Stimulated activated effector memory CD8-positive, alpha-beta T cell treated with anti-CD3 and anti-CD28 coated beads, Interleukin-12 subunit alpha, Interleukin-12 subunit beta, amount 100 ng/mL, for 72 hours (primary cell): ENCODE results near the gene KIF16B.
"Not testable (repeated sequence)": the region's sequence is repeated elsewhere in the genome, so short reads cannot be mapped to it uniquely, and the experiment has no call there.

Experiments
- ATAC-seq: fragments of 150-1000 bp; cut with Tn5 transposase; 2 replicates; pipeline ENCODE4 v1.10.0; 2021
- DNase-seq, 2 donors: peaks; one replicate each; pipeline ENCODE4 v3.0.0; 2021 to 2022; ENCODE audit warnings: low spot score in 2 of 2
- H3K27ac Mint-ChIP-seq: one replicate; pipeline ENCODE4 v1.8.0; 2022; ENCODE audit warnings: mild to moderate bottlenecking, mixed read lengths
- H3K36me3 Mint-ChIP-seq: one replicate; pipeline ENCODE4 v1.8.0; 2022; ENCODE audit warnings: mild to moderate bottlenecking, mixed read lengths
- H3K4me1 Mint-ChIP-seq: one replicate; pipeline ENCODE4 v1.8.0; 2022; ENCODE audit warnings: mixed read lengths
- H3K4me3 Mint-ChIP-seq: one replicate; pipeline ENCODE4 v1.8.0; 2022; ENCODE audit warnings: mild to moderate bottlenecking, mixed read lengths
- H3K9me3 Mint-ChIP-seq: one replicate; pipeline ENCODE4 v1.8.0; 2022; ENCODE audit warnings: mixed read lengths

The KIF16B gene

DNA sequence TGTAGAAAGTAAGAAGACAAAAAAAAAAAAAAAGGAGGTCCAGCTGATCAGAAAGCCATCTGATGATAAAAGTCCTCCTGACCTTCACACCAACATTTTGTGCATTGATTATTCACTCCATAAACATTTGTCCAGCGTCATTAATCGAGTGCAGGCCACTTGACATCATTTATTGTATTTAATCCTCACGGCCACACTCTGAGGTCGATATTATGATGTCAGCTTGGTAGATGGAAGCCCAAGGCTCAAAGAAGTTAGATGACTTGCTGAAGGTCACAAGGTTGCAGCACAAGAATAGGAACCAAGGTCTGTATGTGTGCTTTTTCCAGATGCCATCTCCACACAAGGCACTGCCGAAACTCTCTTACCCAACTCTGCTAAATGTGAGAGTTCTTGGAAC lies 328.4 kb downstream of the KIF16B start:
- no peak for ATAC-seq
- H3K4me3 Mint-ChIP-seq = no peak overlapping the region
- no peak for DNase-seq
- no peaks in the 10 kb centered on the region for H3K36me3 Mint-ChIP-seq
- peaks cover 5% of the 10 kb centered on the region for H3K9me3 Mint-ChIP-seq
- no peak overlapping the region for H3K27ac Mint-ChIP-seq
- H3K4me1 Mint-ChIP-seq = no peaks in the 10 kb centered on the region

DNA sequence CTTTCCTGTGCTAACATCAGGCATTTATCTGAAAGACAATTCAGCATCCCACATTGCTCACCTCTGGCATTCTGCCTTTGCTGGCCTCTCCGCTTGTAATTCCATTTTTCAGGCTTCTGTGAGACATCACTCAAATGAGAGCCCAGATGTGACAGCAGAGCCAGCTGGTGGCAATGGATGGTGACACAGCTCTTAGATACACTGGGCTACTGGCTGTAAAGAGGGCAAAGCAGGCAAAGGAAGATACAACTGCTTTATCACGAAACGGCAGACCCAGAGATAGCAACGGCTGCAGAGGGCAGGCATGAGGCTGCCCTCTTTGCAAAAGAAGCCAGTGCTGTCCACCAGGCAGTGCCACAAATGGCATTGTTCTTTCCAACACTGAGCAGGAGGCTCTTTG lies 329.8 kb downstream of the KIF16B start:
- Mint-ChIP-seq H3K36me3 (no peaks in the 10 kb centered on the region), H3K27ac (no peak overlapping the region), H3K4me3 (no peak overlapping the region), H3K9me3 (peaks cover 5% of the 10 kb centered on the region), H3K4me1 (no peaks in the 10 kb centered on the region)
- DNase-seq (no peak), ATAC-seq (no peak)

DNA sequence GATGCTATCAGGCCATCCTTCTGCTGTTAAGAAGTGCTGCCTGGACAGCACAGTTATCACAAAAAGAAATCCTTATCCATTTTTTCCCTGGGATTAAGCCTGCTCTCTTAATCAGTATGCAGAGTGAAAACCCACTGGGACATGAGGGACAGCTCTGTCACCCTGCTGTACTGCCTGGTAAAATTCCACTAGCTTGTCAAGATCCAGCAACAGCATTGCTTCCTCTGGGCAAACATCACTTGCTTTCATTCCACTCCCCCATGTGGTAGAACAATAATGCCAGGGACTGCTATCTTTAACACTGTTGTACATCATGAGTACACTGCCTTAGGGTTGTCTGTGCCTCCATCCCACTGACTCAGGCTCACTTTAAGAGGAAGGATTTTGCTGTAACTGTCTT lies 331.3 kb downstream of the KIF16B start:
- ATAC-seq = no peak
- no peak for DNase-seq
- no peaks in the 10 kb centered on the region for H3K36me3 Mint-ChIP-seq

DNA sequence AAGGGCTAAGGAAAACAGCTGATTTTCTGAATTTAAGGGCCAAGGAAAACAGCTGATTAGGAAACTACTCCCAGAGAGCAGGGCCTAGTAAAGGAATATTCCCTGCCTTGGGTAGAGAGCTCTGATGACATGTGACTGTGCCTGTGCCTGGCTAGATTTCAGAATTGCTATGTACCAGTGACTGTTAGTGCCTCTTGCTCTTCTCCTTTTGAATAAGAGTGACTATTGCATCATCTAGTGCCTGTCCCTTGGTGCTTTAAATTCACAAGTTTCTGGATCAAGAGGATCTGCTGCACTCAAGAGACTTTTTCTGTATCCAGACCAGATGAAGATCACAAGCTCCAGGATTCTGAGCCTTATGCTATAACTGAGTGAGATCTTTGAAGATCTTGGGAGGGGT lies 332.9 kb downstream of the KIF16B start:
- no peak overlapping the region for H3K27ac Mint-ChIP-seq
- H3K9me3 Mint-ChIP-seq = peaks cover 8% of the 10 kb centered on the region
- ATAC-seq = no peak
- no peak overlapping the region for H3K4me3 Mint-ChIP-seq
- no peaks in the 10 kb centered on the region for H3K36me3 Mint-ChIP-seq
- H3K4me1 Mint-ChIP-seq = no peaks in the 10 kb centered on the region
- DNase-seq = no peak

More for the DNA sequence above, 331.3 kb downstream of the KIF16B start:
- Mint-ChIP-seq H3K4me3 (no peak overlapping the region), H3K27ac (no peak overlapping the region), H3K4me1 (no peaks in the 10 kb centered on the region), H3K9me3 (peaks cover 8% of the 10 kb centered on the region)

DNA sequence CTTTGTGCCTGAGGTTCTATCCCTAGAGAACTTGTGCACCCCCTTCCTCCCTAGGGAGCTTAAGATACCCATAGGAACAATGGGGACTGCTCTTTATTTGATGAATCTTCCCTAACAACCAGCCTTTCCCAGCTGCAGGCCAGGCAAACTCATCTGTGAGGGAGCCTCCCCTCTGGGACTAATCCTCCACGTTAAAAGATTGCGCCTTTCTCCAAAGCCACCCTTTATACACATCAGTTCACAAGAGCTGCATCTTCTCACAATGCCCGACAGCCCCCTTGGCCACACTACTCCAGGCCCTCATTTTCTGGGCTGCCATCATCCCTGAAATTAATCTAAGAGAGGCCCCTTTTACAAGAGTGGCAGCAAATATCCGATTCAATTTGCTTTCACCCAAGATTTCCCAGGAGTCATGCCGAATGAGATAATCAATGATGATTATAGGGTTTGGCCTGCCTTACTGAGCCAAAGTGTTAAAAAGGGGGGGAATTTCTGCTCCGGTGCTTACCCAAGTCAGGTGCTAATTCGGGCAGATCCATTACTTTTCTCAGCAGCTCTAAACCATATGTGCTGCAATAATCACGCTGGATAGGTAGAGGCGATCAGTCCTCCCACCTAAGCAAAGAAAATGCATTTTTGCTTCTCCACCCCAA lies 336.5 kb downstream of the KIF16B start:
- H3K9me3 Mint-ChIP-seq = peaks cover 8% of the 10 kb centered on the region
- no peak for DNase-seq
- no peak for ATAC-seq
- H3K36me3 Mint-ChIP-seq = no peaks in the 10 kb centered on the region
- no peak overlapping the region for H3K27ac Mint-ChIP-seq
- no peaks in the 10 kb centered on the region for H3K4me1 Mint-ChIP-seq
- H3K4me3 Mint-ChIP-seq = no peak overlapping the region

DNA sequence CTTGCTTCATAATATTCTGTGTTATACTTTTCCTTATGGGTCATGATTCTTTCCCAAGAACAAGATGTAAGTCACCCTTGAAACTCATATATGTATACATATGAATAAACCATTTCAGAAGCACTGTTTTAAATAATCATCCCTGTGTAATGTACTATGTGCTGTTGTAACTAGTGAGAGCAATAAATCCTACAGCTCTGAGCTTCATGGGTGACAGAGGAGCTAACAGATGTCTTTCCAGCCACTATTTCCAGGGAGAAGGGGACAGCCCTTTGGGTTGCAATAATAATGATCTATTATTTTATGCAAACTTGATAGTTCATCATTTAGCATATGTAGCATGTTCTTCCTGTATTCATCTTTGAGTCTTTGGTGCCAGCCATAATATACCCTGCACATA lies 342.8 kb downstream of the KIF16B start:
- DNase-seq (no peak), ATAC-seq (no peak)
- Mint-ChIP-seq H3K9me3 (no peaks in the 10 kb centered on the region), H3K4me1 (no peaks in the 10 kb centered on the region), H3K36me3 (no peaks in the 10 kb centered on the region), H3K4me3 (no peak overlapping the region), H3K27ac (no peak overlapping the region)

DNA sequence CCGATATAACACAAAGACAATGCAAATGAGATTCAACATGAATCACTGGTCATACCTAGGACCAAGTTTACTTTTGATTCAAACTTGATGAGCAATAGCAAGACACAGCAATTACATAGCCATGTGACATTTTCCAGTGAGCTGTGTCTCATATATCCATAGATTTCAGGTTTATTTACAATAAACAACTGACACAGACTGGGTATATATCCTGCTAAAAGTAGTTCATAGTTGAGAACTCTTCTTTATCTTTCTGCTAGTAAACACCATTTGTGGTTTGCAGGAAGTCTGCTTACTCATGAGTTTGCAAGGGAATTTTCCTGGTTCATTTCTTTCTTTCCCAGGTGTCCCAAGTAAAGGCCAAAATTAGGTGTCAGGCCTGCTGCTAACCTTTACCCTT lies 343.4 kb downstream of the KIF16B start:
- ATAC-seq (no peak), DNase-seq (no peak)
- no peaks in the 10 kb centered on the region for H3K9me3 Mint-ChIP-seq
- no peaks in the 10 kb centered on the region for H3K4me1 Mint-ChIP-seq
- no peak overlapping the region for H3K27ac Mint-ChIP-seq
- H3K4me3 Mint-ChIP-seq = no peak overlapping the region
- no peaks in the 10 kb centered on the region for H3K36me3 Mint-ChIP-seq

DNA sequence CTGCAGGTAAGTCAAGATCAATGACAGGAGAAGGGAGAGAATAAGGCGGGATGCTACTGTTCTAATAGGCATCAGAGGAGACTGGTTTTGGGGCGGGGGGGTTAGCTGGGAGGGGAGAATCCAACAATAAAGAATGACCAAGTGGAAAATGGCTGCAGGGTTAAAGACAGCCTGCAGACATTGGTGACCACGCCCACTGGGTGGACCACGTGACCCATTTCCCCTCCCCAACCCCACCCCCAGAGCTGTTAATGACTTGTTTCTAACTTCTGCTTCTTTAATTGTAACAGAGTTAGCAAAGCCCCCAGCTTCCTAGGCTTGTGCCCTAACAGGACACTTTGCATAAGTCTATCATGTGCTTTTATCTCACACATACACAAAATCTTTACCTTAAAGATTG lies 344.5 kb downstream of the KIF16B start:
- H3K4me1 Mint-ChIP-seq = no peaks in the 10 kb centered on the region
- ATAC-seq = no peak
- no peaks in the 10 kb centered on the region for H3K36me3 Mint-ChIP-seq
- H3K4me3 Mint-ChIP-seq = no peak overlapping the region
- no peak for DNase-seq
- no peak overlapping the region for H3K27ac Mint-ChIP-seq
- H3K9me3 Mint-ChIP-seq = no peaks in the 10 kb centered on the region

DNA sequence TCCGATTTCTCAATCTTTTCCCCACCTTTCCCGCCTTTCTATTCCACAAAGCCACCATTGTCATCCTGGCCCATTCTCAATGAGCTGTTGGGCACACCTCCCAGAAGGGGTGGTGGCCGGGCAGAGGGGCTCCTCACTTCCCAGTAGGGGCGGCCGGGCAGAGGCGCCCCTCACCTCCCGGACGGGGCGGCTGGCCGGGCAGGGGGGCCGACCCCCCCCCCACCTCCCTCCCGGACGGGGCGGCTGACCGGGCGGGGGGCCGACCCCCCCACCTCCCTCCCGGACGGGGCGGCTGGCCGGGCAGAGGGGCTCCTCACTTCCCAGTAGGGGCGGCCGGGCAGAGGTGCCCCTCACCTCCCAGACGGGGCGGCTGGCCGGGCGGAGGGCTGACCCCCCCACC lies 346.3 kb downstream of the KIF16B start:
- H3K9me3 Mint-ChIP-seq, H3K36me3 Mint-ChIP-seq, H3K4me1 Mint-ChIP-seq, H3K4me3 Mint-ChIP-seq, ATAC-seq, H3K27ac Mint-ChIP-seq, DNase-seq: not testable (repeated sequence)

DNA sequence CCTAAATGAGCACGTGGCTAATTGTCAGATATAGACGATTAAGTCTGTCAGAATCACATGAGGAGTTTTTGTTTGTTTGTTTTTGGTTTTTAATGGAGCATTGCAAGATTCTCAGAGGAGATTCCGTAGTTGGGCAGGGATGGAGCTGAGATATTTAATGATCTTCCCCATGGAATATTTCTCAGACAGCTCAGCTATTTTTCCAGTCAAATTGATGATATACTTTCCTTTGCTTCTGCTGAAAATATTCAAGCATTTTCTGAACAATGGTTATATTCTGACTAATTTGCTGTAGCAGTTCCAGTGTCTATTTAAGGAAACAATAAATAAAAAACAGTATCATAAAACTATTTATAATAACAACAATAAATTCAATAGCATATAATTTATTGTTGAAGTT lies 348.4 kb downstream of the KIF16B start:
- ATAC-seq (no peak), DNase-seq (no peak)
- Mint-ChIP-seq H3K4me3 (no peak overlapping the region), H3K9me3 (peaks cover 7% of the 10 kb centered on the region), H3K4me1 (no peaks in the 10 kb centered on the region), H3K36me3 (no peaks in the 10 kb centered on the region), H3K27ac (no peak overlapping the region)

DNA sequence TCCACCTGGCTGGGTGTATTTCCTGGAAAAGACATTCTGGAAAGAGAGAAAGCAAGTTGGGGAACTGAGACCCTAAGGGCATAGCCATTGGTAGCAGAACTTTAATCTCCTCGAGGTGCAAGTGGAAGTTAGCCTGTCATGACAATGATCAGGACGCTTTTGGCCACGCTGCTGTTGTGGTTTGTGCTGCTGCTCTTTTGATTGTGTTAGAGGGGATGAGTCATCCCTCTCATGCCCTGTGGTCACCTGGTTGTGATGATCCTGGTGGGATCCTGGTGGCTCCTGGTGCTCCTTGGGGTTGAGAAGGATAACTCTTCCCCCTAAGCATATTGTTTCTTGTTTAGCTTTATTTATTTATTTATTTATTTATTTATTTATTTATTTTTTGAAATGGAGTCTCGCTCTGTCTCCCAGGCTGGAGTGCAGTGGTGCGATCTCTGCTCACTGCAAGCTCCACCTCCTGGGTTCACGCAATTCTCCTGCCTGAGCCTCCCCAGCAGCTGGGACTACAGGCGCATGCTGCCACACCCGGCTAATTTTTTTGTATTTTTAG lies 350.3 kb downstream of the KIF16B start:
- DNase-seq (no peak), ATAC-seq (no peak)
- Mint-ChIP-seq H3K27ac (no peak overlapping the region), H3K4me3 (no peak overlapping the region), H3K36me3 (no peaks in the 10 kb centered on the region), H3K9me3 (peaks cover 14% of the 10 kb centered on the region), H3K4me1 (no peaks in the 10 kb centered on the region)
